Nephron progenitor cell (in vitro differentiated cells): Measurements from ENCODE around the gene PTMS.

Source experiments
- DNase-seq: peaks from one replicate; pipeline ENCODE4 v3.0.0; 2021
- H3K27ac Mint-ChIP-seq: 2 replicates; pipeline ENCODE4 v1.8.0; 2021; ENCODE audit warnings: mild to moderate bottlenecking, moderate library complexity, mixed read lengths
- H3K27me3 Mint-ChIP-seq: 2 replicates; pipeline ENCODE4 v1.8.0; 2021; ENCODE audit warnings: mild to moderate bottlenecking, low read depth, mixed read lengths; ENCODE audit not compliant: poor library complexity
- H3K36me3 Mint-ChIP-seq: 2 replicates; pipeline ENCODE4 v1.8.0; 2021; ENCODE audit warnings: low read depth, mixed read lengths
- H3K4me1 Mint-ChIP-seq: 2 replicates; pipeline ENCODE4 v1.8.0; 2021; ENCODE audit warnings: mixed read lengths
- H3K4me3 Mint-ChIP-seq: 2 replicates; pipeline ENCODE4 v1.8.0; 2021; ENCODE audit warnings: mild to moderate bottlenecking, moderate library complexity, mixed read lengths
- H3K9me3 Mint-ChIP-seq: 2 replicates; pipeline ENCODE4 v1.8.0; 2021; ENCODE audit warnings: mild to moderate bottlenecking, moderate library complexity, mixed read lengths
- TF ChIP-seq, protein P1 (sequence below): fragments of 200-600 bp; sonication (generic); IDR thresholded peaks from 2 replicates; pipeline ENCODE4 v1.5.0; 2021; ENCODE audit warnings: antibody characterized with exemption

Gene PTMS

DNA sequence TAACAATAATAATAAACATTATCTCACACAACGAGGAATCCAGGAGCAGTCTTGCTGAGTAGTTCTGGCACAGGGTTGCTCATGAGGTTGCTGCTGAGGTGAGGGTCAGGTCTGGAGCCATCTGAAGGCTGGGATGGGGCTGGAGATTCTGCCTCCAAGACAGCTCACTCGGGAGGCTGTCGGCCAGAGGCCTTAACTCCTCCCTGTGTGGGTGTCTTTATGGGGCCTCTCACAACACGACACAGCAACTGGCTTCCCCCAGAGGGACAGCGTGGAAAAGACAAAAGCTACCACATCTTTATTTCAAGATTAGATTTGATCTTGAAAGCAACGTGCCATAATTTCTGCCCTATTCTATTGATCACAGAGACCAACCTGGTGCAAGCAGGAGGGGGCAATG lies 16.0 kb downstream of the PTMS start:
- H3K27me3 Mint-ChIP-seq: peaks cover 9% of the 10 kb centered on the region
- peaks cover 59% of the 10 kb centered on the region for H3K4me1 Mint-ChIP-seq
- TF ChIP-seq, protein P1, sequence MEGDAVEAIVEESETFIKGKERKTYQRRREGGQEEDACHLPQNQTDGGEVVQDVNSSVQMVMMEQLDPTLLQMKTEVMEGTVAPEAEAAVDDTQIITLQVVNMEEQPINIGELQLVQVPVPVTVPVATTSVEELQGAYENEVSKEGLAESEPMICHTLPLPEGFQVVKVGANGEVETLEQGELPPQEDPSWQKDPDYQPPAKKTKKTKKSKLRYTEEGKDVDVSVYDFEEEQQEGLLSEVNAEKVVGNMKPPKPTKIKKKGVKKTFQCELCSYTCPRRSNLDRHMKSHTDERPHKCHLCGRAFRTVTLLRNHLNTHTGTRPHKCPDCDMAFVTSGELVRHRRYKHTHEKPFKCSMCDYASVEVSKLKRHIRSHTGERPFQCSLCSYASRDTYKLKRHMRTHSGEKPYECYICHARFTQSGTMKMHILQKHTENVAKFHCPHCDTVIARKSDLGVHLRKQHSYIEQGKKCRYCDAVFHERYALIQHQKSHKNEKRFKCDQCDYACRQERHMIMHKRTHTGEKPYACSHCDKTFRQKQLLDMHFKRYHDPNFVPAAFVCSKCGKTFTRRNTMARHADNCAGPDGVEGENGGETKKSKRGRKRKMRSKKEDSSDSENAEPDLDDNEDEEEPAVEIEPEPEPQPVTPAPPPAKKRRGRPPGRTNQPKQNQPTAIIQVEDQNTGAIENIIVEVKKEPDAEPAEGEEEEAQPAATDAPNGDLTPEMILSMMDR: no peak
- H3K9me3 Mint-ChIP-seq: no peaks in the 10 kb centered on the region
- H3K36me3 Mint-ChIP-seq: peaks cover 12% of the 10 kb centered on the region
- no peak overlapping the region for H3K4me3 Mint-ChIP-seq
- no peak for DNase-seq
- no peak overlapping the region for H3K27ac Mint-ChIP-seq

DNA sequence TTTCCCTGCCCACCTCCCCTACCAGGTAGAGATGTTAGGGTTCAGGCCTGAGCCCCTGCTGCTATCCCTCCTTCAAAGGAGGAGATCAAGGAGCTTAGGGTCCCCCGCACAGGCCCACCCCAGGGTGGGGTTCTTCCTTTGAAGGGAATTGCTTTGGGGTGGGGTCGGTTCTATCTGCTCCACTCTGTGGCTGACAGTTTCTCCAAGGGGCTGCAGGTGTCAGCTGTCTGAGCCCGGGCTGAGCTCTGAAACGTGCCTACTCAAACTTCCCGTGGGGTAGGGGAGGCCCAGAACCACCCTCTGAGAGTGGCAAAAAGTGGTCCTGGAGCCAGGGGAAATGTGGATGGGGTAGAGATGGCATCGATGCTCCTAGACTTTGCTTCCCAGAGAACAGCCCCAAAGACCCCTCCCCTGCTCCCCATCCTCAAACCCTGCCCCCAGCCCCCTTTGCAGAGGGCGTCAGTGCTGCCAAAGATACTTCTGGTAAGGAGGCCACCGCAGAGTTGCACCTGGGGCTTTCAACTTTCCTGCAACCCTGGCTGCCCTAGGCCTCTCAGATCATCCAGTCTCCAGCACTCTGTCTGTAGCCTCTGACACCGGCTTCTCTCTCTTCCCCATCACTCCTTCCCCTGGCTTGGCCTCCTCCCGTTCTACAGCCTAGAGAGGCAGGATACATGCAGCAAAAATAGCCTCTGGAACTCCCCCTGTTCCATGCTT lies 16.8 kb downstream of the PTMS start:
- no peak for DNase-seq
- peaks cover 3% of the 10 kb centered on the region for H3K36me3 Mint-ChIP-seq
- H3K4me3 Mint-ChIP-seq: no peak overlapping the region
- H3K4me1 Mint-ChIP-seq: peaks cover 55% of the 10 kb centered on the region
- H3K27me3 Mint-ChIP-seq: peaks cover 6% of the 10 kb centered on the region
- no peaks in the 10 kb centered on the region for H3K9me3 Mint-ChIP-seq
- TF ChIP-seq, protein P1: no peak
- H3K27ac Mint-ChIP-seq: no peak overlapping the region

DNA sequence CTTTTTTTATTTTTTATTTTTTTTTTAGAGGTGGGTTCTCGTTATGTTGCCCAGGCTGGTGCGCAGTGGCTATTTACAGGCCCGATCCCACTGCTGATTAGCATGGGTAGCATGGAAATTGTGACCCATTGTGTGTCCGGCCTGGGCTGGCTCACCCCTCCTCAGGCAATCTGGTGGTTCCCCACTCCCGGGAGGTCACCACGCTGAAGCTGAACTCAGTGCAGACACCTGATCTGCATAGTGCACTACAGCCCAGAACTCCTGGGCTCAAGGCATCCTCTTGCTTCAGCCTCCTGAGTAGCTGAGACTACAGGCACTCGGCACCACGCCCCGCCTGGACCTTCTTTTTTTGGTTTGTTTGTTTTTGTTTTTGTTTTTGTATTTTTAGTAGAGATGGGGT lies 17.7 kb downstream of the PTMS start:
- no peaks in the 10 kb centered on the region for H3K9me3 Mint-ChIP-seq
- H3K27ac Mint-ChIP-seq: no peak overlapping the region
- H3K27me3 Mint-ChIP-seq: peaks cover 3% of the 10 kb centered on the region
- peaks cover 47% of the 10 kb centered on the region for H3K4me1 Mint-ChIP-seq
- no peaks in the 10 kb centered on the region for H3K36me3 Mint-ChIP-seq
- TF ChIP-seq, protein P1: no peak
- H3K4me3 Mint-ChIP-seq: no peak overlapping the region
- no peak for DNase-seq

DNA sequence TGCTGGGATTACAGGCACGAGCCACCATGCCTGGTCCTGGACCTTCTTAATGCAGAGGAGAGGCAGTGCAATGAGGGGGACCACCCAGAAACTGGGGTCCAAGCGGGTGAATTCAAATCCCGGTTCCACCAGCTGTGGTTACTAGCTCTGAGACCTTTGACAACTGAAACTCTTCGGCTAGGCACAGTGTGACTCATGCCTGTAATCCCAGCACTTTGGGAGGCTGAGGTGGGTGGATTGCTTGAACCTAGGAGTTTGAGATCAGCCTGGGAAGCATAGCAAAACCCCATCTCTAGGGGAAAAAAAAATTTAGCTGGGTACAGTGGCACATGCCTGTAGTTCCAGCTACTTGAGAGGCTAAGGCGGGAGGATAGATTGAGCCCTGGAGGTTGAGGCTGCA lies 18.1 kb downstream of the PTMS start:
- Mint-ChIP-seq H3K4me3 (no peak overlapping the region), H3K9me3 (no peaks in the 10 kb centered on the region), H3K27me3 (peaks cover 3% of the 10 kb centered on the region), H3K36me3 (no peaks in the 10 kb centered on the region), H3K4me1 (peaks cover 46% of the 10 kb centered on the region), H3K27ac (no peak overlapping the region)
- TF ChIP-seq, protein P1: no peak
- no peak for DNase-seq

DNA sequence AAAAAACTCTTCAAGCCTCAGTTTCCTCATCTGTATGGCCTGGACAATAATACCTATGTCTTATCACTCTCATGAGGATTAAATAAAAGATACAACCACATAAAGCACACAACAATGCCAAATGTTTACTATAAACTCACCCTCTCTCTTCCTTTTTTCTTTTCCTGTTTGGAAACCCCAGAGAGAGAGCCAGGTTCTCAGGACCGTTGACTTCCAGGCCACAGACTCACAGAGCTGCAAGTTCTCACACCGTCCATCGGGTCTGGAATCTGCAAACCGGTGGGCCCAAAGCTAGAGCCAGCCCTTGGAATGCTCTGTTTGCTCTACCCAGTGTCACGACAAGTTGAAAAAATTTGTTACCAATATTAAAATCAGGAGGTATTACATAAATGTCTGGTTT lies 18.6 kb downstream of the PTMS start:
- H3K4me3 Mint-ChIP-seq: no peak overlapping the region
- H3K27me3 Mint-ChIP-seq: peaks cover 3% of the 10 kb centered on the region
- H3K9me3 Mint-ChIP-seq: no peaks in the 10 kb centered on the region
- TF ChIP-seq, protein P1: no peak
- no peak for DNase-seq
- H3K27ac Mint-ChIP-seq: no peak overlapping the region
- H3K36me3 Mint-ChIP-seq: no peaks in the 10 kb centered on the region
- peaks cover 46% of the 10 kb centered on the region for H3K4me1 Mint-ChIP-seq

DNA sequence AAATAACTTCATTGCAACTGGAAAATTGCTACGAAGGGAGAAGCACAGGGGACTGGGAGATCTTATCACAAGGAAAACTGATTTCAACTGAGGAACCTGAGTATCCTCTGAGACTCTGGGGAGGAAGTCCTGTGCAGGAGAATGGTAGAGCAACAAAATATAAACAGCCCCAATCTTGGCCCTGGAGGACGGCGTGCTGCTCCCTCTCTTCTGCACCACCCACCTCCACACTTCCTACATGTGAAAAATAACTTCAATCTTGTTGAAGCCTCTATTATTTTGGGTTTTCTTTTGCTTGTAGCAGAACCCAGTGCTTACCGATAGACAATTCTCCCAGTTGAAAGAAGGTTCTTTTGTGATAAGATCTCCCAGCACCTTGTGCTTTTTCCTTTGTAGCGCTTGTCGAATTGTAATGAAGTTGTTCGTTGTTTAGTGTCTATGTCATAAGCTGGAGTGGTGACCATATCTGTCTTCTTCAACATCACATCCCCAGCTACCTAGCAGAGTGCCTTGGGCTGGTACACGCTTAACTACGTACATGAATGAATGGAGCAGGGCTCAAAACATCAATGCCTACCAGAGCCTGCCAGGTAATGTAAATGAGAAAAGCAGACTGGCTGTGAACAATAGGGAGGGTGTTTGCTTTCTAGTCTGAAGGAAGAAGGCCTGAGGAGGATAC lies 20.4 kb downstream of the PTMS start:
- H3K27me3 Mint-ChIP-seq: peaks cover 3% of the 10 kb centered on the region
- no peak for DNase-seq
- TF ChIP-seq, protein P1: no peak
- H3K36me3 Mint-ChIP-seq: no peaks in the 10 kb centered on the region
- peaks cover 40% of the 10 kb centered on the region for H3K4me1 Mint-ChIP-seq
- no peak overlapping the region for H3K27ac Mint-ChIP-seq
- H3K9me3 Mint-ChIP-seq: no peaks in the 10 kb centered on the region
- H3K4me3 Mint-ChIP-seq: no peak overlapping the region
